ENCODE data around the gene GOT1. TPM values are rescaled to one million over a fixed set of nuclear protein-coding genes. Genes with fewer than 3 reads are reported as not detected.

The GOT1 gene
- total and polyA plus RNA-seq, 2 donors (not counting 3 experiments of a cell fraction or from before 2014, with no cell fraction given) = 14.4 to 36.3 TPM

GRCh38 chr10:99444383-99445045, 14.1 kb upstream of the GOT1 start:
- TF ChIP-seq POLR2A (IDR thresholded peaks at IDR 0.05; ENCODE audit: low read depth, low read length) = no peak
- FAIRE-seq = no peak
- BruUV-seq (replicated peaks) = no TSS peak
- no peaks in the 10 kb centered on the region for H3K9me1 ChIP-seq (replicated peaks; ENCODE audit: control insufficient read depth, extremely low read depth, insufficient read depth, low read length)
- no peaks in the 10 kb centered on the region for H3K4me1 ChIP-seq (ENCODE audit: control insufficient read depth, extremely low read depth, insufficient read depth, low read length)
- intact Hi-C loops (cut with micrococcal nuclease) = no loop called here
- H3K4me2 ChIP-seq (ENCODE audit: insufficient read depth, low read length) = no peak overlapping the region
- POLR2A ChIA-PET = interaction anchor here (0.5 kb wide), 1 partner anchor 37 kb away, joined by 8 read pairs; no protein-coding TSS in a partner anchor
- H4K20me1 ChIP-seq (replicated peaks; ENCODE audit: control insufficient read depth, extremely low read depth, insufficient read depth, low read length) = no peaks in the 10 kb centered on the region
- H2AFZ ChIP-seq (ENCODE audit: low read depth, low read length) = no peak overlapping the region
- H3K4me3 ChIP-seq (replicated peaks in 1 of 3; ENCODE audit: insufficient read depth in 1 of 3, low read depth in 1 of 3, low read length in 3 of 3) = no peak overlapping the region
- DNase-seq (ENCODE audit: low read depth, low spot score) = no peak
- CTCF ChIA-PET = interaction anchor here (0.9 to 2.7 kb wide), 5 partner anchors 9 to 168 kb away, joined by 3 to 23 read pairs (median 3); no protein-coding TSS in a partner anchor
- H3K79me2 ChIP-seq (ENCODE audit: control insufficient read depth, insufficient read depth, low read length) = no peaks in the 10 kb centered on the region
- H3K9me3 ChIP-seq (replicated peaks; ENCODE audit: control insufficient read depth, insufficient read depth, low read length) = no peaks in the 10 kb centered on the region
- dilution Hi-C loops (cut with MboI; ENCODE audit: extremely low pct_ligation_motif_present, low sequenced_read_pairs) = loop anchor here (25.0 kb wide), 1 partner anchor 168 kb away; the partner anchor contains the start of gene SLC25A28
- no peaks in the 10 kb centered on the region for H3K36me3 ChIP-seq (ENCODE audit: control insufficient read depth in 2 of 2, extremely low read depth in 1 of 2, insufficient read depth in 2 of 2, low read length in 2 of 2)
- H3K9ac ChIP-seq (replicated peaks; ENCODE audit: extremely low read depth, insufficient read depth, low read length) = no peak overlapping the region
- H3K27ac ChIP-seq (ENCODE audit: insufficient read depth, low read depth, low read length) = no peak overlapping the region
- peaks cover 10 to 23% of the 10 kb centered on the region in 2 experiments for H3K27me3 ChIP-seq (ENCODE audit: control insufficient read depth in 2 of 2, insufficient read depth in 2 of 2, low read length in 2 of 2)

GRCh38 chr10:99443500-99443899, 13.1 kb upstream of the GOT1 start:
- dilution Hi-C loops (cut with MboI; ENCODE audit: extremely low pct_ligation_motif_present, low sequenced_read_pairs) (loop anchor here (25.0 kb wide), 1 partner anchor 169 kb away; the partner anchor contains the start of gene SLC25A28), intact Hi-C loops (cut with micrococcal nuclease) (no loop called here)
- Histone ChIP-seq H3K9me1 (replicated peaks; ENCODE audit: control insufficient read depth, extremely low read depth, insufficient read depth, low read length) (no peaks in the 10 kb centered on the region), H3K27me3 (ENCODE audit: control insufficient read depth in 2 of 2, insufficient read depth in 2 of 2, low read length in 2 of 2) (peaks cover 2 to 13% of the 10 kb centered on the region in 2 experiments), H3K36me3 (ENCODE audit: control insufficient read depth in 2 of 2, extremely low read depth in 1 of 2, insufficient read depth in 2 of 2, low read length in 2 of 2) (no peaks in the 10 kb centered on the region), H3K4me2 (ENCODE audit: insufficient read depth, low read length) (no peak overlapping the region), H4K20me1 (replicated peaks; ENCODE audit: control insufficient read depth, extremely low read depth, insufficient read depth, low read length) (no peaks in the 10 kb centered on the region), H3K4me3 (replicated peaks in 1 of 3; ENCODE audit: insufficient read depth in 1 of 3, low read depth in 1 of 3, low read length in 3 of 3) (no peak overlapping the region), H3K79me2 (ENCODE audit: control insufficient read depth, insufficient read depth, low read length) (no peaks in the 10 kb centered on the region), H3K9ac (replicated peaks; ENCODE audit: extremely low read depth, insufficient read depth, low read length) (no peak overlapping the region), H3K27ac (ENCODE audit: insufficient read depth, low read depth, low read length) (no peak overlapping the region), H3K9me3 (replicated peaks; ENCODE audit: control insufficient read depth, insufficient read depth, low read length) (no peaks in the 10 kb centered on the region), H2AFZ (ENCODE audit: low read depth, low read length) (no peak overlapping the region), H3K4me1 (ENCODE audit: control insufficient read depth, extremely low read depth, insufficient read depth, low read length) (no peaks in the 10 kb centered on the region)
- FAIRE-seq (no peak), DNase-seq (ENCODE audit: low read depth, low spot score) (no peak)
- POLR2A ChIA-PET = no interaction called here
- no TSS peak for BruUV-seq (replicated peaks)
- no peak for TF ChIP-seq JUN (IDR thresholded peaks at IDR 0.05; ENCODE audit: borderline replicate concordance, insufficient read depth, insufficient read length, low read depth)
- TF ChIP-seq CTCF (IDR thresholded peaks at IDR 0.05; ENCODE audit: extremely low read depth in 1 of 2, insufficient read depth in 1 of 2, low read depth in 1 of 2, low read length in 2 of 2) = no peak
- TF ChIP-seq FOS (IDR thresholded peaks at IDR 0.05; ENCODE audit: borderline replicate concordance, insufficient read depth, low read length) = no peak
- TF ChIP-seq POLR2A (IDR thresholded peaks at IDR 0.05; ENCODE audit: low read depth, low read length) = no peak
- TF ChIP-seq POLR2AphosphoS5 (IDR thresholded peaks at IDR 0.05; ENCODE audit: insufficient read depth, low read depth, low read length) = no peak
- no peak for TF ChIP-seq GATA2 (IDR thresholded peaks at IDR 0.05; ENCODE audit: insufficient read depth, insufficient read length, low read depth, low read length)
- no peak for TF ChIP-seq MYC (IDR thresholded peaks at IDR 0.05; ENCODE audit: low read depth, low read length)
- TF ChIP-seq MAX (IDR thresholded peaks at IDR 0.05; ENCODE audit: insufficient read depth, insufficient read length) = no peak
- CTCF ChIA-PET = interaction anchor here (1.0 to 1.7 kb wide), 2 partner anchors 15 to 24 kb away, joined by 3 to 4 read pairs; no protein-coding TSS in a partner anchor

All from endothelial cell of umbilical vein (primary cell).